ENCODE measurements around the gene APC.

DNA sequence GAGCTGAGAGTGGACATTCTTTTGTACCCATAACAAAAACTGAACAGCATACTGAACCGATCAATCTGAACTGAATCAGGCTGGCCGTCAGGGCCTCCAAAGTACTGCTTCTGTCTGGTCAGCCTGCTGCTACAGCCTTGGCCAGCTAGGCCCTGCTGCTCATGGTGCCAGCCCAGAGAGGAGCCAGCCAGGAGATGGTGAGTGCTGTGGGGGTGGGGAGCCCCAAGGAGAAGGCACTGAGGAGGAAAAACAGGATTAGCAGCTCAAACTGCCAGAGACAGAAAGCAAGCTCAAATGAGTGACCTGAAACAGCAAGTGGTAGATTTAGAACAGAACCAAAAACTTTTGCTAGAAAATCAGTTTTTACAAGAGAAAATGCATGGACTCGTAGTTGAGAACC, 147.3 kb downstream of the APC start:
- TF ChIP-seq, protein P1, sequence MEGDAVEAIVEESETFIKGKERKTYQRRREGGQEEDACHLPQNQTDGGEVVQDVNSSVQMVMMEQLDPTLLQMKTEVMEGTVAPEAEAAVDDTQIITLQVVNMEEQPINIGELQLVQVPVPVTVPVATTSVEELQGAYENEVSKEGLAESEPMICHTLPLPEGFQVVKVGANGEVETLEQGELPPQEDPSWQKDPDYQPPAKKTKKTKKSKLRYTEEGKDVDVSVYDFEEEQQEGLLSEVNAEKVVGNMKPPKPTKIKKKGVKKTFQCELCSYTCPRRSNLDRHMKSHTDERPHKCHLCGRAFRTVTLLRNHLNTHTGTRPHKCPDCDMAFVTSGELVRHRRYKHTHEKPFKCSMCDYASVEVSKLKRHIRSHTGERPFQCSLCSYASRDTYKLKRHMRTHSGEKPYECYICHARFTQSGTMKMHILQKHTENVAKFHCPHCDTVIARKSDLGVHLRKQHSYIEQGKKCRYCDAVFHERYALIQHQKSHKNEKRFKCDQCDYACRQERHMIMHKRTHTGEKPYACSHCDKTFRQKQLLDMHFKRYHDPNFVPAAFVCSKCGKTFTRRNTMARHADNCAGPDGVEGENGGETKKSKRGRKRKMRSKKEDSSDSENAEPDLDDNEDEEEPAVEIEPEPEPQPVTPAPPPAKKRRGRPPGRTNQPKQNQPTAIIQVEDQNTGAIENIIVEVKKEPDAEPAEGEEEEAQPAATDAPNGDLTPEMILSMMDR (IDR thresholded peaks at IDR 0.05; ENCODE audit: insufficient read depth, low read depth, low read length), result no peak
- no peak for TF ChIP-seq EZH2 (IDR thresholded peaks at IDR 0.05; ENCODE audit: insufficient read depth, low read length)

Measured in astrocyte (in vitro differentiated cells and primary cell).